HG02588 (cell line): Measurements from ENCODE around the gene CNTNAP3.
"Not testable (repeated sequence)": the region's sequence is repeated elsewhere in the genome, so short reads cannot be mapped to it uniquely, and the experiment has no call there.

Experiments
- ATAC-seq: cut with Tn5 transposase; IDR thresholded peaks from one replicate; pipeline ENCODE4 v1.9.1; 2021; ENCODE audit warnings: mild to moderate bottlenecking, moderate library complexity; ENCODE audit not compliant: unreplicated experiment

Gene CNTNAP3

DNA sequence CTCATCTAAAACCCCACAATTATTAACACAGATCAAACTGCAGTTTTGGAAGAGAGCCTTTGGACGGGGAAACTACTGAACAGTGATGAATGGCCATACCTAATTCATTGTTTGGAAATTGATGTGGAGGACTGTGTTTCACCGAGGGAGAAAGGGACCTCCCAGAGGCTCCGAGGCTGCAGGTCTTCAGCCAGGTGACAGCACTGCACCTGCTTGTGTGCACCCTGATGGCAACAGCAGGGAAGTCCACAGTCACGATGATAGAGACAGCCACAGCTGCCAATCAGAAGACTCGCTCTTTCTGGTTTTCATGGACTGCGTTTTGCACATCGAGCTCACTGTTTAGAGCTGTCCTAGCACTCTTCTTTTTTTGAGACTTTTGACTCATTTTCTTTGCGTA lies 214.4 kb downstream of the CNTNAP3 start:
- not testable (repeated sequence) for ATAC-seq

DNA sequence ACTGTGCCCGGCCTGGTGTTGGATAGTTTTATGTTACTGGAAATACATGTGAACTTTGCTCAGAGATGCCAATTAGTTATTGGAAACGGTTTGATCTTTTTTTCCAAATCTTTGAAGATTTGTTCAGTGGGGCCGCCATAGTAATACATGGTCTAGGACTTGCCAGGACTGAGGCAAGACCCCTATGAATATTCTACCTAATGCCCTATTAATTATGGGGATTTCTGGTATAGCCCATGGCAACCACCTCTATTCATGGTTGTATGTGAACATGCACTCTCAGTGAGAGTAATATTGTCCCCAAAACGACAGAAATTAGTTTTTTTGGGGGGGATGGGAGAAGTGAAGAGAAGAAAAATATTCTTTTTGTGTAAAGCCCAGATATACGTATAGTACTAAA lies 220.3 kb downstream of the CNTNAP3 start:
- not testable (repeated sequence) for ATAC-seq

- ATAC-seq: not testable (repeated sequence)
These were observed 225.0 kb downstream of the CNTNAP3 start for GRCh38 chr9:39062966-39063365.

- ATAC-seq: not testable (repeated sequence)
These were observed 233.5 kb downstream of the CNTNAP3 start for GRCh38 chr9:39054453-39054852.

DNA sequence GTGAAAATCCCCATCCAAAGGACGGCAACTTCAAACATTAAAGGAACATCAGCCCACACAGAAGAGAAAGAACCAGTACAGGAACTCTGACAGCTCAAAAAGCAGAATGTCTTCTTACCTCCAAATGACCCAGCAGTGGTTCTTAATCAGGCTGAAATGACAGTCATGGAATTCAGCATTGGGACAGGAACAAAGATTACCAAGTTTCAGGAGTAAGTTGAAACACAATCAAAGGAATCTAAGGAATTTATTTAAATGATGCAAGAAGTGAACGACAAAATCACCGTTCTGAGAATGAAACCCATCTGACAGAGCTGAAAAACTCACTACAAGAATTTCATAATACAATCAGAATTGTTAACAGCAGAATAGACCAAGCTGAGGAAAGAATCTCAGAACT lies 241.1 kb downstream of the CNTNAP3 start:
- not testable (repeated sequence) for ATAC-seq

GRCh38 chr9:39042352-39042803 lies 245.6 kb downstream of the CNTNAP3 start:
- ATAC-seq: not testable (repeated sequence)

DNA sequence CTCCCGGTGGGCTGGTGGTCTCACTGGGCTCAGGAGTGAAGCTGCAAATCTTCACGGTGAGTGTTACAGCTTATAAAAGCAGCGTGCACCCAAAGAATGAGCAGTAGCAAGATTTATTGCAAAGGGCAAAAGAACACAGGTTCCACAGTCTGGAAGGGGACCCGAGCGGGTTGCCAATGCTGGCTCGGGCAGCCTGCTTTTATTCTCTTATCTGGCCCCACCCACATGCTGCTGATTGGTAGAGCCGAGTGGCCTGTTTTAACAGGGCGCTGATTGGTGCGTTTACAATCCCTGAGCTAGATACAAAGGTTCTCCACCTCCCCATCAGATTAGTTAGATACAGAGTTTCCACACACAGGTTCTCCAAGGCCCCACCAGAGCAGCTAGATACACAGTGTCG lies 246.2 kb downstream of the CNTNAP3 start:
- not testable (repeated sequence) for ATAC-seq

GRCh38 chr9:39039148-39039547 lies 248.8 kb downstream of the CNTNAP3 start:
- ATAC-seq: not testable (repeated sequence)

- not testable (repeated sequence) for ATAC-seq
These were observed 249.7 kb downstream of the CNTNAP3 start for GRCh38 chr9:39038221-39038620.

GRCh38 chr9:39033849-39034248 lies 254.1 kb downstream of the CNTNAP3 start:
- not testable (repeated sequence) for ATAC-seq

- ATAC-seq: not testable (repeated sequence)
These were observed 257.6 kb downstream of the CNTNAP3 start for GRCh38 chr9:39030204-39031019.

DNA sequence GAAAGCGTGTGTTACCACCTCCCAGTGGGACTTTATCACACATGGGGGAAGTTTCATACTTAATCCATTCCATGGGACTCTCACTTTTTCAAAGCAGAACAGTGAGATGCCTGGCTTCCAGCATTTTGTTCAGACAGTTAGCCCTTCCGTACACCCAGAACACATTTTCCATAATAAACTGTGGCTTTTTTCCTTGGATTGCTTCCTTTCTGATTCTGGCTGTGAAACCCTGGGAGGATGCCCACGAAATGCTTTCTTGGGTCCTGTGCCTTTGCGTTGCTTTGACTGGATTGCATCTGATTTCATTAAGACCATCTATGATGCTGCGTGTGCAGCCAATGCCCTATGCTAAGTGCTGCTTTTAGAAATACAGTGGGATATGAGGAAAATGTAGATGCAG lies 259.1 kb downstream of the CNTNAP3 start:
- not testable (repeated sequence) for ATAC-seq

DNA sequence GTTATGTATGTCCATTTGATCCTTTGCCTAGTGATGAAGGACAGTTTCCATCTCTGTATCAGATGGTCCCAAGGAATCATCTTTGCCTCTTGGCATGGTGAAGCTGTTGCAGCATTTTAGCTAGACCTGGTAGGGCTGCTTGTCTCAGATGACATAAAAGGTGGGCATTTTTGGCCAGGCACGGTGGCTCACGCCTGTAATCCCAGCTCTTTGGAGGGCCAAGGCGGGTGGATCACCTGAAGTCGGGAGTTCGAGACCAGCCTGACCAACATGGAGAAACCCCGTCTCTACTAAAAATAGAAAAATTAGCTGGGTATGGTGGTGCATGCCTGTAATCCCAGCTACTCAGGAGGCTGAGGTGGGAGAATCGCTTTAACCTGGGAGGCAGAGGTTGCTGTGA lies 259.8 kb downstream of the CNTNAP3 start:
- not testable (repeated sequence) for ATAC-seq

DNA sequence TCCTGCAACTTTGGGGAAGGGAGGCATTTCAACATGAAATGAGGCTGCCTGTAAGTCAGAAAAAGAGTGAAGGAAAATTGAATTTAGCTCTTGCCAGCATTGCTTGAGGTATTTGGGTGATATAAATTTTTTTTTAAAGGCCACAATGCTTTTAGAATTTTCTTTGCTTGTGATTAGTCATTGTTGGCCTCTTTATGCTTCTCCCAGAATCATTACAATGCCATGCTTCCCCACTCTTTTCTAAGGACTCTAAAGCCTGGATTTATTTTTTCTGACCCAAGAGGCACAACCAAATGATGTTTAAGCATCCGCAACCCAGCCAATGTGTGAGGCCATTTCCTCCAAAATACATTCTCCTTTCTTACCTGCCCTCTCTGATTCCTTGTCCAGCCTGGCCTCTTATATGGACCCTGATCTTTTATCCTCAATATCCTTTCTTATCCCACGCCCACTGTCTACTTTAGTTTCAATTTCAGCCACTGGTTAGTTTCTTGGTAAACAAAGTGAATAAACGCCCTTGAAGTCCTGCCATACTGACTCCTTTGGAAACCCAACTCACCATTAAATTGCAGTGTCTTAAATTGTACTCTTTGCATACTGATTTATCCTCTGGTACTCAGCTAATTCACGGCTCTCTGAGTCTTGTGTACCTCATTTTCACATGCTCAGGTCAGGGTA lies 261.9 kb downstream of the CNTNAP3 start:
- ATAC-seq: not testable (repeated sequence)
